Urinary bladder (tissue), 4 donors: ENCODE data around the gene MDM4. TPM values are rescaled to one million over a fixed set of nuclear protein-coding genes. Genes with fewer than 3 reads are reported as not detected.
"Not testable (repeated sequence)": the region's sequence is repeated elsewhere in the genome, so short reads cannot be mapped to it uniquely, and the experiment has no call there.

Experiments used
- DNase-seq: peaks from one replicate; pipeline ENCODE4 v3.0.0-alpha.2; 2015; ENCODE audit errors: extremely low spot score
- H3K27ac ChIP-seq: one replicate; pipeline ENCODE4 v1.5.1; 2013; ENCODE audit warnings: low read depth, mild to moderate bottlenecking, moderate library complexity
- H3K36me3 ChIP-seq: one replicate; pipeline ENCODE4 v1.6.1; 2013; ENCODE audit warnings: mild to moderate bottlenecking, moderate library complexity; ENCODE audit not compliant: insufficient read depth
- H3K4me1 ChIP-seq: one replicate; pipeline ENCODE4 v1.6.1; 2013; ENCODE audit warnings: mild to moderate bottlenecking, moderate library complexity; ENCODE audit not compliant: insufficient read depth
- H3K4me3 ChIP-seq: one replicate; pipeline ENCODE4 v1.5.1; 2013; ENCODE audit warnings: low read depth, low read length
- WGBS: extraction: QIAGEN DNeasy Blood & Tissue Kit; methylation state at CpG from one replicate; pipeline ENCODE4 v1.1.7; 2013; 5-methylcytosine and 5-hydroxymethylcytosine counted together
- polyA plus RNA-seq: library from polyadenylated mRNA; stranded (reverse); fragments of 200-250 nt; gene quantifications from one replicate; pipeline ENCODE4 v1.2.3, GENCODE V29; 2013
- total RNA-seq: library from RNA; depleted of rRNA; stranded (reverse); fragments of >200 nt; gene quantifications from one replicate; pipeline ENCODE4 v1.2.3, GENCODE V29; 2014
- donor health status: healthy with polysubstance abuse.
- donor health status: healthy.

Gene MDM4
- total and polyA plus RNA-seq, 2 donors = 4.4 to 148 TPM

DNA sequence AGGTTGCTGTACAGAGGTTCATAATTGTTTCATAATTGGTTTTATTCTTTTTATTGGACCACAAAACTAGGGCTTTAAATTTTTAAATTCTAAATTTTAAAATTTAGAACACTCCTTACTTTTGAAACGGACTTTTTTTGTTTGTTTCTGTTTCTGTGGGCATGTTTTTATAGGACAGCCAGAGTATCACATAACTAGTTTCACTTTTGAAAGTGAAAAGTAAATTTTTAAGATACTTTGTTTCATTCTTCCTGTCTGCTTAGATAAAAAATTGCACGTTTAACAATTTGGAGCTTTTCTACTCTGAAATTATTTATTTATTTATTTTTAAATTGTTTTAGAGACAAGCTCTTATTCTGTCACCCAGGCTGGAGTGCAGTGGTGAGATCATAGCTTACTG lies 29.7 kb downstream of the MDM4 start:
- H3K36me3 ChIP-seq = peaks cover 5% of the 10 kb centered on the region
- H3K4me1 ChIP-seq = no peaks in the 10 kb centered on the region
- H3K4me3 ChIP-seq = no peak overlapping the region
- H3K27ac ChIP-seq = no peak overlapping the region
- DNase-seq = no peak
- WGBS = 68% methylated on average over 2 of the region's 2 CpGs

DNA sequence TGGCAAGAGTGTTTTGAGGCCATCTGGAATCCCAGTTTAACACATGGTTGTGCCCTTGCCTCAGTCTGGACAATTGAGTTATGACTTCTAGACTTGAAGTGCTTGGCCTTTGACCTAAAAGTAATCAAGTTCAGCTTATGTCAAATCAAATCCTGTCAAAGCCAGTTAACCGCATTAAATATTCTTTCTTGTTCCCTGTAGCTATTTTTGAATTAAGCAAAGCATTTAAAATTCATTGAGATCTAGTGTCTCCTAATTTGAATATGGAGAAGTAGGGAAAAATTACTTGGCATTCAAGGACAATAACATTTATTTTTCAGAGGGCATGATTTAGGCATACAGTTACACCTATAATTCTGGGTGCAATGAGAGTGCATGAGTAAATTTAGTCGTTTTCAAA lies 32.1 kb downstream of the MDM4 start:
- WGBS = 92% methylated on average over 2 of the region's 2 CpGs
- H3K36me3 ChIP-seq = peaks cover 5% of the 10 kb centered on the region
- H3K27ac ChIP-seq = no peak overlapping the region
- H3K4me3 ChIP-seq = no peak overlapping the region
- no peaks in the 10 kb centered on the region for H3K4me1 ChIP-seq
- DNase-seq = no peak

DNA sequence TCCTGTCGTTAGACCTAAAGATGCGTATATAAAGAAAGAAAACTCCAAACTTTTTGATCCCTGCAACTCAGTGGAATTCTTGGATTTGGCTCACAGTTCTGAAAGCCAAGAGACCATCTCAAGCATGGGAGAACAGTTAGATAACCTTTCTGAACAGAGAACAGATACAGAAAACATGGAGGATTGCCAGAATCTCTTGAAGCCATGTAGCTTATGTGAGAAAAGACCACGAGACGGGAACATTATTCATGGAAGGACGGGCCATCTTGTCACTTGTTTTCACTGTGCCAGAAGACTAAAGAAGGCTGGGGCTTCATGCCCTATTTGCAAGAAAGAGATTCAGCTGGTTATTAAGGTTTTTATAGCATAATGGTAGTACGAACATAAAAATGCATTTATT lies 33.1 kb downstream of the MDM4 start:
- 84% methylated on average over 6 of the region's 6 CpGs for WGBS
- Histone ChIP-seq H3K36me3 (peaks cover 5% of the 10 kb centered on the region), H3K4me3 (no peak overlapping the region), H3K4me1 (no peaks in the 10 kb centered on the region), H3K27ac (no peak overlapping the region)
- DNase-seq = no peak

DNA sequence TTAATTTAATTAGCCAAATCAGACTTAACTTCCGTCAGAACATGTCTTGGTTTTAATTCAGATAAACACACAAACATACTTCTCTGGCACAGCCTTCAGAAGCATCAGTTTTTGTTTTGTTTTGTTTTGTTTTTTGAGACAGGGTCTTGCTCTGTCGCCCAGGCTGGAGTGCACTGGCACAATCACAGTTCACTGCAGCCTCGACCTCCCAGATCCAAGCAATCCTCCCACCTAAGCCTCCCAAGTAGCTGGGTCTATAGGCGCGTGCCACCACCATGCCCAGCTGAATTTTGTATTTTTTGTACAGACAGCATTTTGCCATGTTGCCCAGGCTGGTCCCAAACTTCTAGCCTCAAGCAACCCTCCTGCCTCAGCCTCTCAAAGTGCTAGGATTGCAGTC lies 34.7 kb downstream of the MDM4 start:
- DNase-seq = no peak
- Histone ChIP-seq H3K4me1 (no peaks in the 10 kb centered on the region), H3K27ac (no peak overlapping the region), H3K36me3 (peaks cover 5% of the 10 kb centered on the region), H3K4me3 (no peak overlapping the region)
- 75% methylated on average over 5 of the region's 5 CpGs for WGBS

DNA sequence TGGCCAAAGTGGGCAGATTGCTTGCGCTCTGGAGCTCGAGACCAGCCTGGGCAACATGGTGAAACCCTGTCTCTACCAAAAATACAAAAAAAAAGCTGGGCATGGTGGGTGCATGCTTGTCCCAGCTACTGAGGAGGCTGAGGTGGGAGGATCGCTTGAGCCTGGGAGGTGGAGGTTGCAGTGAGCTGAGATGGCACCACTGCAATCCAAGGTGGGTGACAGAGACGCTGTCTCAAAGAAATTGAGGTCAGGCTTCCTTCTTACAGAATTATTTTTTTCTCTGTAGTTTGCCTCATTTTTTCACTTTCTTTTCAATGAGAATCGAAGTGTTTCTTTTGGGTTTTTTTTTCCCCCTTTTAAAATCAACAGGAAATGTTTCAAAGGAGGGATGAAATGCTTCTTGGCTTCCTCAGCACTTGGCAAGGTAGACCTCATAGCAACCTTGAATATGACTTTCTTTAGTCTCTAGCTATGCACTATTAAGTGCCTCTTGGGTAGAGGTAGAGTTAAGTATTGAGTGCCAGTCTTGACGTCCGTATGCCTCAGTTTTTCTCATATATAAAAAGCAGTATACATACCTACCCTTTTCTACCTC lies 40.3 kb downstream of the MDM4 start:
- H3K36me3 ChIP-seq = no peaks in the 10 kb centered on the region
- DNase-seq = no peak
- H3K4me1 ChIP-seq = no peaks in the 10 kb centered on the region
- WGBS = 85% methylated on average over 7 of the region's 7 CpGs
- H3K4me3 ChIP-seq = no peak overlapping the region
- H3K27ac ChIP-seq = no peak overlapping the region

DNA sequence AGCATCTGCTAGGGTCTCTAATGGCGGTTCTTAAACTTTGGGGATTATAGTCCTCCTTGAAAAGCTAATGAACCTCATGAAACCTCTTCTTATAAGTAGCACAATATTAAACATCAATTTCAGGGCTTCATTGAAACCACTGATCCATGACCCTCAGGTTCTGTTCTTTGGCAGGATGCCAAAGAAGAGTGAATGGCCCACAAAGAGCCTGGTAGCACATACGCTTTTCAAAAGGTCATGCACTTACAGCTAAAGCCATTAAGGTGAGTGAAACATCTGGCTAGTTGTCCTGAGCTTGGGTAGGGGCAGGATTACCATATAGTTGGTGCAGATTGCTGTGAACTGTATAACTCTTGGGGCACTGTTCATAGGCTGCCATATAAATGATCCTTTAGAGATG lies 42.3 kb downstream of the MDM4 start:
- no peak for DNase-seq
- H3K27ac ChIP-seq = no peak overlapping the region
- no peaks in the 10 kb centered on the region for H3K36me3 ChIP-seq
- WGBS = 86% methylated on average over 2 of the region's 2 CpGs
- no peaks in the 10 kb centered on the region for H3K4me1 ChIP-seq
- H3K4me3 ChIP-seq = no peak overlapping the region

DNA sequence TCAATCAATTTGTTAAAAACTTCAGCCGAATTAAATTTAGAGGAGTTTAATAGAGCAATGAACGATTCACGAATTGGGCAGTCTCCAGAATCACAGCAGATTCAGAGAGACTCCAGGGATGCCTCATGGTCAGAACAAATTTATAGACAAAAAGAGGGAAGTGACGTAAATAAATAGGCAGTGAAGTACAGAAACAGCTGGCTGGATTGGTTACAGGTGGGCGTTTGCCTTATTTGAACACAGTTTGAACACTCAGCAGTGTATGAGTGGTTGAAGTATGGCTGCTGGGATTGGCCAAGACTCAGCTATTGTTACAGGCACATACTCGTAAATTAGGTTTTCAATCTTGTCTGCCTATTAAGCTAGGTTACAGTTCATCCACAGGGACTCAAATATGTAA lies 43.8 kb downstream of the MDM4 start:
- H3K27ac ChIP-seq, H3K4me1 ChIP-seq, H3K4me3 ChIP-seq, DNase-seq, H3K36me3 ChIP-seq: not testable (repeated sequence)
- WGBS = 81% methylated on average over 6 of the region's 6 CpGs

DNA sequence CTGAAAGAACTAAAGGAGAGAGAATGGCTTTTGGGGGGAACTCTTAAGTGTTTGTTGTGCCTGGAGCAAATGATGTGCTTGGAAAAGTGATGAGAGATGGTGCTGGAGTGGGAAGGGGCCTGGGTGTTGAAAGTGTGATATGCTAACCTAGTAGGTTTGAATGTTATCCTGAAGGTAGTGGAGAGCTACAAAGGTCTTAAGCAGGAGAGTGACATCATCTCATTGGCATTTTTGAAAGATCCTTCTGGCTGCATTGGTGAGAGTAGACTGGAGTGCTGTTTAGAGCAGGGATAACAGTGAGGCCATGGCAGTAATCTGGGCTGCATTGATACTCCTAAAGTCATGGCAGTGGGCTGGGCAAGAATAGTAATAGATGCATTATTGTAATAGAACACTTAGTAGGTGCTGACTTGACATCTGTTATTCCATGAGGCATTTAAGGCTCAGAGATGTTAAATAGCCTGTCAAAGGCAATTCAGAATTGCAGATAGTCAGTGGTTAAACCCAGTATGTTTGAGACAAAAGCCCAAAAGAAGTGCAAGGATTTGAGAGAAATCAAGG lies 44.5 kb downstream of the MDM4 start:
- Histone ChIP-seq H3K27ac (no peak overlapping the region), H3K36me3 (no peaks in the 10 kb centered on the region), H3K4me3 (no peak overlapping the region), H3K4me1 (no peaks in the 10 kb centered on the region)
- no peak for DNase-seq

DNA sequence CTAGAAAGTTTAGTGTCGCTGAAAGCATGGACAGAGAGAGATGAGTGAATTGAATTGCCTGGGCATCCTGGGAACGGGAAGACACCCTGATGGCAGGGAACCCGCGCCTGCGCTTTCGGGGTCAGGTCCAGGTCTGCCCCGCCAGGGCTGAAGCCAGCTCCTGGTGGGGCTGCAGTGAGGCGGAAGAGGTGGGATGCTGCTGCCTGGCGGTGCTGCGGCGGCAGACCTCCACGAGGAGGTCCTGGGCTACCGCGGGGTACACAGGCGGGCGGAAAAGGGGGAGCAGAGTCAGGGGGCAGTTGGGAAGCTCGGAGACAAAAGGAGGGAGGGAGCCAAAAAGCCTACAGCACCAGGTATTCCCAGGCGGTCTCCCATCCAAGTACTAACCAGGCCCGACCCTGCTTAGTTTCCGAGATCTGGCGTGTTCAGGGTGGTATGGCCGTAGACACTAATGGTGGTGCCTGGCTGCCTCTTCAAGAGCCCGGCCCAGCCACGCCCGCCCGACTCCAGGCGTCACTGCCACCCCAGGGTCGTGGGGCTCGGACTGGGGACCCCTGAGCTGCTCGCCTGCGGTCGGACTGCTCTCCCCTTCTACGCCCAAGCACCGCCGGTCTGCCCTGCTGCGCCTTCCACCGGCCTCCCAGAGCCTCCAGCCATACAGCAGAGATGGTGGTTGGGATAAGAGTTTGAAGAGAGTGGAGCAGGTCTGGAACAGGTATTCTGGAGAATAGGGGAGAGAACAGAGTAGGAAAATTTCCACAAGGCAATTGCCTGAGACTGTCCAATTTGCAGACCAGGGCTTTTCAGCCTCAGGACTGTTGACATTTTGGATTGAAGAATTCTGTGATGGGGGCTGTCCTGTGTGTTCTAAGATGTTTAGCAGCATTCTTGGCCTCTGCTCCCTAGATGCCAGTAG lies 46.1 kb downstream of the MDM4 start:
- Histone ChIP-seq H3K36me3 (no peaks in the 10 kb centered on the region), H3K27ac (no peak overlapping the region)

DNA sequence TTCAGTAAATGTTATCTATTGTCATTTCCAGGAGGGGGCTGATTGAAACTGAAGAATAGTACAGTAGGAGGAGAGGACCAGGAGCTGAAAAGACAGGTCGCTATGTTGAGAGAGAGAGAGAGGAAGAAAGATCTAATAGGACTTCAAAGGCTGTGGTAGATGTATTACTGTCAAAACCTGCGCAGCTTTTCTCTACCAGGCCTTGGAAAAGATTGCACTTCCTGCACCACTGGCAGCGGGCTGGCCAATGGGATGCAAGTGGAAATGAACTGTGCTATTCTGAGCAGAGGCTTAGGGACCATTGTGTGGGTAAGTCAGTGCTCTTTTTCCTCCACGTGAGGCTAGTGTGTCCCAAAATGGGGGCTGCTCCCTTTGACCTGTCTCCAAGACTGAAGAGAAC lies 47.1 kb downstream of the MDM4 start:
- Histone ChIP-seq H3K4me3 (no peak overlapping the region), H3K27ac (no peak overlapping the region), H3K36me3 (no peaks in the 10 kb centered on the region), H3K4me1 (no peaks in the 10 kb centered on the region)
- no peak for DNase-seq
- WGBS = 80% methylated on average over 4 of the region's 4 CpGs

More for the DNA sequence above, 46.1 kb downstream of the MDM4 start:
- no peak overlapping the region for H3K4me3 ChIP-seq
- DNase-seq = no peak
- WGBS = 91% methylated on average over 37 of the region's 37 CpGs
- H3K4me1 ChIP-seq = no peaks in the 10 kb centered on the region

DNA sequence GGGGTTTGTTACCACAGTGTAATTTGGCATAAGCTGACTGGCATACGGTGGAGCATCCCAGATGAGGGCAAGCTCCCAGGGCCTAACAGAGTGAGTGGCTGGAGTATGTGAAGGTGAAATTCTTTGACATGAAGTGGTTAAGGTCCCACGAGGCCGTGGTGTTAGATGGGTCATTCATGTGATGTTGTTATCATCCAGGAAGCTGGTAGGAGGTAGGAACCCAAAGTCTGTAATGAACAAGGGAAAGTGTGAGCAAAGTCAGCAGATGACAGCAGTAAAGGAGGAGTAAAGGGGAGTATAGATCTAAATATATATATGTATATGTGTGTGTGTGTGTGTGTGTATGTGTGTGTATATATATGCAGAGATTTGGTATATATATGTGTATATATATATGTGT lies 47.6 kb downstream of the MDM4 start:
- H3K27ac ChIP-seq = no peak overlapping the region
- DNase-seq = no peak
- H3K36me3 ChIP-seq = no peaks in the 10 kb centered on the region
- H3K4me3 ChIP-seq = no peak overlapping the region
- H3K4me1 ChIP-seq = no peaks in the 10 kb centered on the region
- WGBS = 79% methylated on average over 3 of the region's 3 CpGs

DNA sequence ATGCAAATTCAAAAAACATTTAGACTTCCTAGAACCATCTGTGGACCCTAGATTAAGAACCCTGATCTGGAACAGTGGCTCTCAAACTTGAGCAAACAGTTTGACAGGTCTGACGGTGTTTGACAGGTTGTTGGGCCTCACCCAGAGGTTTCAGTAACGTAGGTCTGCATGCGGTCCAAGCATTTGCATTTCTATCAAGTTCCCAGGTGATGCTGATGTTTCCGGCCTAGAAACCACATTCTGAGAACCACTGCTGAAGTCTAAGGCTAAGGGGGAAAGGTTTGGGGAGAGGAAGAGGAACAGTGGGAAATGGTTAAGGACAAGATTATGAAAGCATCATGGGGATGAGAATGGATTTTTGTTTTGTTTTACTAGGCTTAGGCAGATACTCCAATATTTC lies 48.6 kb downstream of the MDM4 start:
- Histone ChIP-seq H3K4me1 (no peaks in the 10 kb centered on the region), H3K4me3 (no peak overlapping the region), H3K27ac (no peak overlapping the region), H3K36me3 (no peaks in the 10 kb centered on the region)
- 82% methylated on average over 4 of the region's 4 CpGs for whole genome bisulfite sequencing
- no peak for DNase-seq

DNA sequence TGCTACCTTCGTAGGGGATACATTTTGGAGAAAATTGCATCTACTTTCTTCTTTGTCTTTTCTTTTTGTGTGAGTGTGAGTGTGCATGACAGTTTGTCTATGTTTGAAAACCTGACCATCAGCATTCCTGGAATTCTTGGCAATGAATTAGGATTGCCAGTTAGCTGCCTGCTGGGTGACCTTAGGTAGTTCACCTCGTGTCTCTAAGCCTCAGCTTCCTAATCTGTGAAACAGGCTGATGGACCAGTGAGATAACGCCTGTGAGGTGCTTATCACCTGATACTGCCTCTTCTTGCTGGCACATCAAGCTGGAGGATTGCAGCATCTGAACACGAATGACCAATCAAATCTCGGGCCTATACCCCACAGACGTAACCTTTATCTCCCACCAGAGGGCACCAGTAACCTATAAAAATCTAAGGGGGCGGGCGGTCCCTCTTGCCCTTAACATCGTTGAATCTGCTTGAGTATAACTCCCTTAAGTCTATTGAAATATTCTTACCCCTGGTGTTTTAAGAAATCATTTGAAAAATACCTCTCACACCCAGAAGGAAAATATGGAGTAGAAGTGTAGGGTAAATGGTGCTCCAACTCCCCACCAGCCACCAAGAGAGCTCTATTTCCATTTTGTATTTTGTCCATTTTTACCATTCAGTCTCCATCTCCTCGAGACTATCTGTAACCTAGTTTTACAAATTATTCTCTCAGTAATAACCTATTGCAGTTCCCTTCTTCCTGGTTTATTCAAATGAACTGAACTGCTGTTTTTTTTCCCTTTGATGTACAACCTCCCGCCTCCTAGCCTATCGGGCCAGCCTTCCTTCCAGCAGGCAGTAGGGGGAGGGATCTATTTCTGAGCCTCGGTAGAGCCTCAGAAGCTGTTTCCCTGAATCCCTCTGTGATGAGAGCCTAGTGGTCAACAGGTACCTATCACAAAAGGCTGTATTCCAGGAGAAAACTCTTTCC lies 49.7 kb downstream of the MDM4 start:
- H3K36me3 ChIP-seq = no peaks in the 10 kb centered on the region
- no peak for DNase-seq
- 30% methylated on average over 13 of the region's 13 CpGs for WGBS
- H3K4me3 ChIP-seq = no peak overlapping the region
- no peak overlapping the region for H3K27ac ChIP-seq
- no peaks in the 10 kb centered on the region for H3K4me1 ChIP-seq
